Lung microvascular endothelial cell (primary cell): Measurements from ENCODE around the gene NID1. TPM values are rescaled to one million over a fixed set of nuclear protein-coding genes. Genes with fewer than 3 reads are reported as not detected.
"Not testable (repeated sequence)": the region's sequence is repeated elsewhere in the genome, so short reads cannot be mapped to it uniquely, and the experiment has no call there.

ENCODE experiments used
- DNase-seq, 2 donors: peaks; one replicate each; pipeline versions ENCODE4 v3.0.0 to v3.0.0-alpha.2; 2010; ENCODE audit warnings: low read depth in 2 of 2
- total RNA-seq: library from RNA; depleted of rRNA; stranded (reverse); fragments of >200 nt; gene quantifications from 2 replicates; pipeline ENCODE4 v1.2.1, GENCODE V29; 2014

The NID1 gene
- total RNA-seq, 1 donor from 2014 or later: 131 TPM

DNA sequence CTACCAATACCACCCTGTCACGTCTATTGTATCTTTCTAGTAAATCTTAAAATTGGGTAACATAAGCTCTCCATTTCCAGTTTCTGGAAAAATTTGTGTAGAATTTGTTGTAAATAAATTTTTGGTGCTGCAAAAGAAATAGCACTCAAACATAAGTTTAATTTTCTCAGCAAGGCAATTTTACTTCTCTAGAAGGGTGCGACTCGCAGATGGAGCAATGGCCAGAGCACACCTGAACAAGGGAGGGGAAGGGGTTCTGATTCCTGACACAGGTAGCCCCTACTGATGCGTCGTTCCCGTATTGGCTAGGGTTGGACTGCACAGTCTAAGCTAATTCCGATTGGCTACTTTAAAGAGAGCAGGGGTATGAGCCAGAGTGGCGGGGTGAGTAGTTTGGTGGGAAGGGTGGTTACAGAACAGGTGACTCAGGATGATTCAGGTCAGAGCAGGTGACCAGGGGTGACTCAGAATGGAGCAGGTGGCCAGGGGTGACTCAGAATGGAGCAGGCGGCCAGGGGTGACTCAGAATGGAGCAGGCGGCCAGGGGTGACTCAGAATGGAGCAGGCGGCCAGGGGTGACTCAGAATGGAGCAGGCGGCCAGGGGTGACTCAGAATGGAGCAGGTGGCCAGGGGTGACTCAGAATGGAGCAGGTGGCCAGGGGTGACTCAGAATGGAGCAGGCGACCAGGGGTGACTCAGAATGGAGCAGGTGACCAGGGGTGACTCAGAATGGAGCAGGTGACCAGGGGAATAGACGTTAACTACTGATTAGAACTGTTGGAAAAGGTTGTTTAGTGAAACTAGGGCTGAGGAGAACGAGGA, 32.0 kb upstream of the NID1 start:
- peak; percentile 44 to 98 for DNase-seq

DNA sequence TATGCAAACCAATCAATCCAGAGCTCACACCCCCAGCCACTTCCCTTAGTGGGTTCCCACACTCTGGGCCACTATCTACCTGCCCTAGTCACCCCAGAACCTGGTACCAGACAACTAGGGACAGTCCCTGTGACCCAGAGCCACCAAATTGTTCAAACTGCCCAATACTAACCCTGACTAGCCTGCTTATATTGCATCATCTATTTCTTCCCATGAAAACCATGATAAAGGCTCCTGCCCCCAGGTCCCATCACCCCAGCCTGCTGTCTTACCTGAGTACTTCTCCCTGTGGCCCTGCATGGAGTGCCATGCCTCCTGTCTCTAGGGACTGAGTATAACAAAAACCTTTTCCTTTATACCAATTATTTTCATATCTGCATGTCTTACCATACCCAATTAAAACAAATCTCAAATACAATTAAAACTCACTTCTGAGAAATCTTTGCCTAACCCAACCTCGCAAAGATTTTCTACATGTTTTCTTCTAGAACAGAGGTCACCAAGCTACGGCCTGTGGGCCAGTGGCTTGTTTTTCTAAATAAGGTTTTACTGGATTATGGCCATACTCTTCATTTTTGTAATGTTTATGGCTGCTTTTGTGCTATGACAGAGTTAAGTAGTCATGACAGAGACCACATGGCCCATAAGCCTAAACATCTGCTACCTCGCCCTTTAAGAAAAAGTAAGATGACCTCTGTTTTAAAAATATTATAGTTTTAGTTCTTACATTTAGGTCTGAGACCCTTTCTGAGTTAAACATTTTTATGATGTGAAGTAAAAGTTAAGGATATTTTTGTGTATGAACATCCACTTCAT, 31.0 kb upstream of the NID1 start:
- no peak for DNase-seq

DNA sequence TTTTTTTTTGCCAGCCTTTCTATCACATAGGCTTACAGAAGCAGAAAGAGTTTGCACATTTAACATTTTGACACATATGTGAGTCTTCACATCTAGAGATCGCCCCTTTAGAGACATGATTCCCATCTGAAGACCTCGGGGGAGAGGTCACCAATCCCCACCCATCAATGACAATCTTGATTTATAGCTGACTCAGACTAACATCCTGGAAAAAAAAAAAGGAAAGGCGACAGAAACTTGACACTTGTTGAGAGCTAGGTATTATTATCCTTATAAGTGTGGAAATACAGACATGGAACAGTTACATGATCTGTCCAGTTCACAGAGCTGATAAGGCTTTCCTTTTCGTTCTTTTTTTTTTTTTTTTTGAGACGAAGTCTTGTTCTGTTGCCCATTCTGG, 28.0 kb upstream of the NID1 start:
- no peak for DNase-seq

DNA sequence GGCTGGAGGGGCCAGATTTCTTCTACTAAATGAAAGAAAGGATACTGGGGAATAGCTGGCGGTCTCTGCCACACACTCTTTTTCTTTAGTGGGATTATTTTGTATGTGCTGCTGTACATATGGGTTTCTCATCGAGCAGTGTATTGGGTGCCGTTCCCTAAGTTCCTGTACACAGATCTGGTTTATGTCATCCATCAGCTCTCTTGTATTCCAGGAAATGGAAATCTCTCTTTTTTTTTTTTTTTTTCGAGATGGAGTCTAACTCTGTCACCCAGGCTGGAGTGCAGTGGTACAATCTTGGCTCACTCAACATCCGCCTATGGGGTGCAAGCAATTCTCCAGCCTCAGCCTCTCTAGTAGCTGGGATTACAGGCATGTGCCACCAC, 27.0 kb upstream of the NID1 start:
- no peak for DNase-seq

DNA sequence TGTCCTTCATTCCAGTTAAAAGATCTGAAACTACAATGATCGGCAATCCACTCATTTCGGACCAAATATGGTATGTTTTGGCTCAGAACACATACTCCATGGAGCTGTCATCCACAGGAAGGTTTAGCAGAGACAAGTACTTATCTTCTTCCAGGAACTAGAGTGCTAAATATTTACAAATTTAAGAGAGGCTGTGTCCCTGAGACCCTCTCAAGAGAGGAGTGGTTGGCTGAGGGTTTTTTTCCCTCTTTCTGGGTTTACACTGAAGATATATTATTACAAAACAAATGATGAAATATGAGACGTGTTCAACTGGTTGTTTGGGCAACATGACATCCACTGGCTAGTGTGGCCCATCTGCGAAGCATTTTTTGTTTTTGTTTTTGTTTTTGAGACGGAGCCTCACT, 25.9 kb upstream of the NID1 start:
- no peak for DNase-seq

DNA sequence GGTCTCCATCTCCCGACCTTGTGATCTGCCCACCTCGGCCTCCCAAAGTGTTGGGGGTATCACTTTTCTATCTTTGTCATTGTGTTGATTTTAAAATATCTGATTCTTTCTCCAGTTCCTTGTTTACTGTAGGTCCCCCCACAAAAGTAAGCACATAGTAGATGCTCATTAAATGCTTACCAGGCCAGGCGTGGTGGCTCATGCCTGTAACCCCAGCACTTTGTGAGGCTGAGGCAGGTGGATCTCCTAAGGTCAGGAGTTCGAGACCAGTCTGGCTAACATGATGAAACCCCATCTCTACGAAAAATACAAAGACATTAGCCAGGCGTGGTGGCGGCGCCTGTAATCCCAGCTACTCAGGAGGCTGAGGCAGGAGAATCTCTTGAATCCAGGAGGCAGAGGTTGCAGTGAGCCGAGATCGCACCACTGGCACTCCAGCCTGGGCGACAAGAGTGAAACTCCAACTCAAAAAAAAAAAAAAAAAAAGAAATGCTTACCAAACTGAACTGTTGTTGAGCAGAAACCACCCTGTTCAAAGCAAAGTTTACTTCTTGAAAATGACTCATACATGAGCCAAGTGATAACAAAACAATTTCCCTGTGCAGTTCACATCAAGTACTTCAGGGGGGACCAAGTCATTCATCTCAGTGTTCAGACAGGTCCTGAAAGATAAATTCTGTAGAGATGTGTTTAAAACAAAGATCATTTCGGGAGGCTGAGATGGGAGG, 24.3 kb upstream of the NID1 start:
- DNase-seq: peak in 1 of 2 donors; percentile 81

DNA sequence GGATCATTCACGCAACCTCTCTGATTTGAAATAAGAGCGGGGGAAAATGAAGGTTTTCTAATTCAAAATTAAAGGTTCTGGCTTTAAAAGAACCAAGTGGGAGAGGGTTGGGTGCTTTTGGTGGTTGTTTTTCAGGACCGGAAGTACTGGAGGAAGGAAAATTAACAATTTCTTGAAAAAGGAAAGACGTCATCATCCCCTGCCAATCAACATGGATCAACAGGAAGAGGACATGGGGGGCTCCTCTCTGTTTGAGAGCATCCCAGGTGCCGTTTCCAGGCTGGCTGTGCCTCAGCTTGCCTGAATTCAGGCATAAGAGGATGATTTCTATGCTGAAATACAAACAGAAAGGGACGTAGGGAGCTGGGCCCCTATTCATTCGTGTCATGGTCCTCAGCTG, 21.6 kb upstream of the NID1 start:
- DNase-seq: peak in 1 of 2 donors; percentile 26

DNA sequence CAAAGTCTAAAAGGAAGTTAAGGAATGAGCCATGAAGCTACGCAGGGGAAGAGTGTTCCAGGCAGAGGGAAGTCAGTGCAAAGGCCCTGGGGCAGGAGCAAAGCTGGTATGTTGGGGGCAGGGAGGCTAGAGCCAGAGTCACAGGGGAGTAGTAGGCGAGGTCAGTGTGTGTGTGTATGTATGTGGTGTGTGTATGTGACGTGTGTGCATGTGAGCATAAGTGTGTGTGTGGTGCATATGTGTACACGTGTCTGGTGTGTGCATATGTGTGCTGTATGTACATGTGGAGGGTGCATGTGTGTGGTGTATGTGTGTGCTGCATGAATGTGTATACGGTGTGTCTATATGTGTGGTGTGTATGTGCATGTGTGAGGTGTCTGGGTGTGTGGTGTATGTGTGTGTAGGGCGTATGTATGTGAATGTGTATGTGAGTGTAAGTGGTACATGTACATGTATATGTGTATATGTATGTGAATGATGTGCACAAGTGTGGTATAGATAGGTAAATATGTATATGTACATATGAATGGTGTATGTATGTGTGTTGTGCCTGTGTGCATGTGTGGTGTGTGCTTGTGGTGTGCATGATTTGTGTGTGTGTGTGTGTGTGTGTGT, 20.8 kb upstream of the NID1 start:
- DNase-seq: no peak

DNA sequence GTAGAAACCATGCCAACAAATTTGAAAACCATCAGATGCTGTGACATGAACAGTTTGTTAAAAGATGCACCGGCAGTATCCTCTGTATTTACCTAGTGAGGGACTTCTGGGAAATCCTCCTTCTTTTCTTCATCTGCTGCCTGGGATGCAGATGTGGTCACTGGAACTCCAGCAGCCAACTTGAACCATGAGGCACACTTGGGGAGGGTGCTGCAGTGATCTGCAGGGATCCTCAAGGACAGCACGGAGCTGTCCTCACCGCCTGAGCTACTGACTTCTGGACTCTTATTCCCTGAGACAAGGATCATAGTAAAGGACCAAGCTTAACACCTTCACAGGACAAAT, 19.5 kb upstream of the NID1 start:
- DNase-seq: no peak

DNA sequence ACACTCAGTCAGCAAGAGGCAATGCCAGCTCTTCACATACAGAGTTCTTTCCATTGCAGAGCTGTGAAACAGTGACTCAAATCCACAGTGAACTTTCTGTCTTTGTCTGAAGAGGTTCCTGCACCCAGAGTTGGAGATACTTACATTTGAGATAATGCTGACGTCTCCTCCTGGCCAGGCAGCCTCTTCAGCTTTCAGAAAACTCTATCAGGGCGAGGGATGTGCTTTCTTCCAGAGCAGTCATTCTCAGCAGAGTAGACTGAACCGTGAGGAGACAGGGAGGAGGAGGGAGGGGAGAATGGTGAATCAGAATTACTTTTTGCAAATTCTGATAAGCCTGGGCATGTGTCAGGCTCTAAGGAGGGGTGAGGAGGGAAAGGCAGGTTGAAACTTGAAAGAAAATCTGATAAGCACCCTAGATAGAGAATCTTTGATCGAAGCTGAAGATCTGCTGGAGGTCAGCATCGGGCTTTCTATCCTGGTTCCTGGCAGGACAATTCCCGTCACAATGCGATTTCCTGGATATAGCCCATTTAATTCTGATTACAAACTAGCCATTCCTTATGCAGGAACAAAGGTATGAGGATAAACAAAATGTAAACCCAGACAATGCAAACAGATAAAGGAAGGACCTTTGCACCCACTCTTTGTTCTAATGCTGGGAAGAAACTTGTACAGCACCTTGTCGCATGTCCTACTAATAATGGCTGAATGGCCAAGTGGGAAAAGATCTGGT, 18.9 kb upstream of the NID1 start:
- no peak for DNase-seq

DNA sequence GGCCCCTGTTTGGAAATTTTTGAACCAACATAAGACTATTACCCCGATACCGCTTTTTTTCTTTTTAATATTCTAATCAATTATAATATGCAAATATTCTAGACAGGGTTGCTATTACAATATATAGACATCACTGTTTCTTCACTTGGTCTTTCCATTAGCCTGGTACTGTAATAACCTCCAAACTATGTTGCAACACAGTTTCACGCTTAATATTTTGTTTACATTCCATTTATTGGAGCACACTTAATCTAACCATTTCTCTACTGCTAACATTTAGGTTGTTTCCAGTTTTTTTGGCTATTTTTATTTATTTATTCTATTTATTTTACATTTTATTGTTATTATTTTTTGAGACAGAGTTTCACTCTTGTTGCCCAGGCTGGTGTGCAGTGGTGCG, 17.6 kb upstream of the NID1 start:
- DNase-seq: no peak

DNA sequence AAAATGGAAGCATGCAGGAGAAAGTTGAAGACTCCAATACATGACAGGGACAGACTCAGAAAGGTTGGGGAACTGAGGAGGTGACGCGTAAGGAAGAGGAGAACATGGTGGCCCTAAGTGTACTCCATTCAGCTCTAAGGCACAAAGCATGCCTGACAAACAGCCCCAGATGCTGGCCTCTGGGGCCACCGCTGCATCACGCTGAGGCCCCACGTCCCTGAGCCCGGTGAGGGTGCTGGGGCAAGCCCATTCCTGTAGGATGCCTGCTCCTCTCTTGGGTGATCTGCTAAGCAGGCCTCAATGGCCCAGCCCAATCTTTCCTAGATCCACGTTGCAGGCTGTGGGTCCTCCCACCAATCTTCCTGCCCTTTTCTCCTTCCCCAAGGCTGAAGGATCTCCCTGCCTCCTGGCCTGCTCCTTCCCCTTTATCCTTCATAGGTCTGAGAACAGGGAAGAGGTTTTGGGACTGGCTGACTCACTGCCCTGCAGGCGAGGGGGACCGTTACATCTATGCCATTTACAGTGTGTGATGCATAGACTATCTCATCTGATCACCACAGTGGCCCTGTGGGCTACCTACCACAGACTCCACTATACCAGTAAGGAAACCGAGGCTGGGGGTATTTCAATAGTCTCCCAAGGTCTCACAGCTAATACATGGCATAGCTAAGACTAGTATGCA, 16.8 kb upstream of the NID1 start:
- no peak for DNase-seq

DNA sequence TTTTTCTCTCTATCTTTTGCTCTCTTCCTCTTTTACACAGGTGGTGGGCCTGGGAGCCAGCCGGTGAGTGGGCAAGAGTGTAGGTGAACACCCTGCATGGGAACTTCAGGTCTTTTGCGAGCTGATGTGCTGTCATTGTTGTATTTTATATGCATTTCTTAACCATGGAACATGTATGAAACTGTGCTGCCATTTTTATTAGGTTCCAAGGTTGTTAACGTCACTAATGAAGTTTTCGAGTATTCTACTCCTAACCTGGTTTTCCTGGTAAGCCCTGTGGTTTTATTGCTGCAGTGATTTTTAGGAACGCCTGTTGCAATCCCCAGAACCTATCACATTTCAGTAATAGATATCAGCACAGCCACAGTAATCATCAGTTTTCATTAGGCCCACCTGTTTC, 14.8 kb upstream of the NID1 start:
- DNase-seq: no peak

DNA sequence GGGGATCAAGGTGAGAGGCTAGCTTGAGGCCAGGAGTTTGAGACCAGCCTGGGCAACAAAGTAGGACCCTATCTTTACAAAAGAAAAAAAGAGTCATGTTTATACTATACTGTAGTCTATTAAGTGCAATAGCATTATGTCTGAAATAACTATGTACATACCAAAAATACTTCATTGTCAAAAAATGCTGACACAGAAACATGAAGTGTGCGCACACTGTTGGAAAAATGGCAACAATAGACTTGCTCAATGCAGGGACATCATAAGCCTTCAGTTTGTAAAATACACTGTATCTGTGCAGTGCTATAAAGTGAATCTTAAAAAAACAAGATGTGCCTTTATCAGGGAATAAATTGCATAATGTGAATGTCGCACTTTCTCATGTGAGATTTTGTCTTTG, 14.1 kb upstream of the NID1 start:
- DNase-seq: no peak

DNA sequence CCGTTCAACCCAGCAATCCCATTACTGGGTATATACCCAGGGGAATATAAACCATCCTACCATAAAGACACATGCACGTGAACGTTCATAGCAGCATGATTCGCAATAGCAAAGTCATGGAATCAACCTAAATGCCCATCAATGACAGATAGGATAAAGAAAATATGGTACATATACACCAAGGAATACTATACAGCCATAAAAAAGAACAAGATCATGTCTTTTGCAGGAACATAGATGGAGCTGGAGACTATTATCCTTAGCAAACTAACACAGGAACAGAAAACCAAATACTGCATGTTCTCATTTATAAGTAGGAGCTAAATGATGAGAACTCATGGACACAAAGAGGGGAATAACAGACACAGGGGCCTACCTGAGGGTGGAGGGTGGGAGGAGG, 13.2 kb upstream of the NID1 start:
- not testable (repeated sequence) for DNase-seq

DNA sequence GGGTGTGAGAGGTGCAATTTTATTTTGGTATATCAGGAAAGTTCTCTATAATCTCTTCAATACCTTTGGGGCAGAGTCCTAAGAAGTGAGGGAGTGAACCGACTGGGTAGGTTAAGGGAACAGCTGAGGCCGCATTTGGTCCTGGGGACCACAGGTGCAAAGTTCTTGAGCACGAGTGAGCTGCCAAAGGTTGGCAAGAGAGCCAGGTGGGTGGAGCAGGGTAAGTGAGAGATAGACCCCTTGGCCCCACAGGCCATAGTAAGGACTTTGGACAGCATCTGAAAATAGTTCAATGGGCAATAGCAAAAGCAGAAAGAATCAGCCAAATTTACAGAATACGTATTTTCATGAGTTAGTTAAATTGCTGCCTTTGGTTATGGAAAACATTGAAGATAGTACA, 11.0 kb upstream of the NID1 start:
- DNase-seq: no peak

DNA sequence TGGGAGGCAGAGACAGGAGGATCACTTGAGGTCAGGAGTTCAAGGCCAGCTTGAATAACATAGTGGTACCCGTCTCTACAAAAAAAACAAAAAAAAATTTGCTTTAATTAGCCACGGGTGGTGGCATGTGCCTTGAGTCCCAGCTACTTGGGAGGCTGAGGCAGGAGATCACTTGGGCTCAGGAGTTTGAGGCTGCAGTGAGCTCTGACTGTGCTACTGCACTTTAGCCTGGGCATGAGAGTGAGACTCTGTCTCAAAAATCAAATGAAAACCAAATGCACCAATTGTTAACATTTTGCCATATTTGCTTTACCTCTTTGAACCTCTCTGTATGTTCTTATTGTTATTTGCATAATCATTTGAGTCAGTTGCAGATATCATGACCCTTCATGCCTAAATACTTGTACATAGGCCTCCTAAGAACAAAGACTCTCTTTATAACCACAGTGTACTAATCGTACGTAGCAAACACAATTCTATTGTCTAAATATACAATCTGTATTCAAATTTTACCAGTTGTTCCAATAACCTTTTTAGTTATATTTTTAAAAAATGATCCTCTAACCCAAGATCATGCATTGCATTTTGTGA, 8.5 kb upstream of the NID1 start:
- DNase-seq: no peak

DNA sequence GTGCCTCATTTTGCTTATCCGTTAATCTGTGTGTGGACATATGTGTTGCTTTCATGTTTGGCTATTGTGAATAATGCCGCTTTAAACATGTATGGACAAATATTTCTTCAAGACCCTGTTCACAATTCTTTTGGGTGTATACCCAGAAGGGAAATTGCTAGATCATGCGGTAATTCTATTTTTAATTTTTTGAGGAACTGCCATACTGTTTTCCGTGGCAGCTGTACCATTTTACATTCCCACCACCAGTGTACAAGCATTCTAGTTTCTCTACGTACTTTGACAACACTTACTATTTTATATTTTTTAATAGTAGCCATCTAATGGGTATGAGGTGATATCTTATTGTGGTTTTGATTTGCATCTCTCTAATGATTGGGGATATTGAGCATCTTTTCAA, 7.1 kb upstream of the NID1 start:
- no peak for DNase-seq

DNA sequence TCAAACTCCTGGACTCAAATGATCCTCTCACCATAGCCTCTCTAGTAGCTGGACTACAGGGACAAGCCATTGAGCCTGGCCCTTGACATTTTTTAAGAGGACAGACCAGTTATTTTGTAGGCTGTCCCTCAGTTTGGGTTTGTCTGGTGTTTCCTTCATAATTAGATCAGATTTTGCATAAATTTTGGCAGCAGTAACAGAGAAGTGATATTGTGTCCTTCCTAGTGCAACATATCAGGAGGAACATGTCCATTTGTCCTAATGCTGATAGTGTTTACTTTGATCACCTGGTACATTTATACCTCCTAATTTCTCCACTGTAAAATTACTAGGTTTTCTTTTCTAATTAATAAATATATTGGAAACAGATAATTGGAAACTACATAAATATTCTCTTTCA, 5.9 kb upstream of the NID1 start:
- no peak for DNase-seq

DNA sequence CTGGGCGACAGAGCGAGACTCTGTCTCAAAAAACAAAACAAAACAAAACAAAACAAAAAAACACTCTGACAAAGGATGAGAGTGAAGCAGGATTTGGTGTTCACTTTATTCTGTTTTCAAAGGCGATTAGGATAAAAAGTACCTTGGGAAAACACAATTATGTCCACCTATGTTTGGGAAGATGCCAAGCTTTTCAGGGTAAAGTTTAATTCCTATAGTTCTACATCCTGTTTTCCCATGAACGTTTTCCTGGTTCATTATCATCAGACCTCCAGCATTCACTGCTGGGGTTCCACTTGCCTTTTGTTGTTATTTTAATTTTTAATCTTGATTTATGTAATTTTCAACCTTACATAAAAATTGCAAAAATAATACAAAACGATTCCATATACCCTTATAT, 4.9 kb upstream of the NID1 start:
- DNase-seq: peak in 1 of 2 donors; percentile 90
